Skeletal muscle cell (primary cell): ENCODE data around the gene KCNMA1.
"Not testable (repeated sequence)": the region's sequence is repeated elsewhere in the genome, so short reads cannot be mapped to it uniquely, and the experiment has no call there.

Experiments
- DNase-seq: peaks from one replicate; pipeline ENCODE4 v3.0.0-alpha.2; 2010; ENCODE audit warnings: low read depth
- H3K4me3 ChIP-seq: 2 replicates; pipeline ENCODE4 v1.5.1; 2011; ENCODE audit warnings: low read depth, mild to moderate bottlenecking, control low read depth, low read length, moderate library complexity

KCNMA1 gene

GRCh38 chr10:77591238-77591880 lies 46.2 kb downstream of the KCNMA1 start:
- no peak for DNase-seq
- no peak overlapping the region for H3K4me3 ChIP-seq

GRCh38 chr10:77590344-77591237 lies 47.0 kb downstream of the KCNMA1 start:
- no peak for DNase-seq
- H3K4me3 ChIP-seq, result no peak overlapping the region

- not testable (repeated sequence) for DNase-seq
These were observed 47.9 kb downstream of the KCNMA1 start for GRCh38 chr10:77589703-77590102.

GRCh38 chr10:77588886-77589285 lies 48.7 kb downstream of the KCNMA1 start:
- no peak for DNase-seq

More at GRCh38 chr10:77589703-77590102, 47.9 kb downstream of the KCNMA1 start:
- H3K4me3 ChIP-seq, result not testable (repeated sequence)

GRCh38 chr10:77587416-77587790 lies 50.2 kb downstream of the KCNMA1 start:
- DNase-seq, result no peak
- no peak overlapping the region for H3K4me3 ChIP-seq

More at GRCh38 chr10:77588886-77589285, 48.7 kb downstream of the KCNMA1 start:
- H3K4me3 ChIP-seq, result no peak overlapping the region

- no peak overlapping the region for H3K4me3 ChIP-seq
- peak; percentile 92 for DNase-seq
These were observed 50.7 kb downstream of the KCNMA1 start for GRCh38 chr10:77586719-77587415.

- no peak for DNase-seq
- H3K4me3 ChIP-seq, result no peak overlapping the region
These were observed 52.7 kb downstream of the KCNMA1 start for GRCh38 chr10:77584938-77585337.

- H3K4me3 ChIP-seq, result no peak overlapping the region
- no peak for DNase-seq
These were observed 54.1 kb downstream of the KCNMA1 start for GRCh38 chr10:77583527-77583926.

GRCh38 chr10:77582710-77583115 lies 54.9 kb downstream of the KCNMA1 start:
- DNase-seq, result no peak
- H3K4me3 ChIP-seq, result no peak overlapping the region

GRCh38 chr10:77581738-77582137 lies 55.9 kb downstream of the KCNMA1 start:
- DNase-seq, result no peak
- H3K4me3 ChIP-seq, result no peak overlapping the region

GRCh38 chr10:77580482-77580881 lies 57.1 kb downstream of the KCNMA1 start:
- no peak overlapping the region for H3K4me3 ChIP-seq
- DNase-seq, result no peak

- DNase-seq, result no peak
These were observed 58.9 kb downstream of the KCNMA1 start for GRCh38 chr10:77578583-77579227.

GRCh38 chr10:77577666-77578229 lies 59.9 kb downstream of the KCNMA1 start:
- no peak for DNase-seq
- H3K4me3 ChIP-seq, result no peak overlapping the region

More at GRCh38 chr10:77578583-77579227, 58.9 kb downstream of the KCNMA1 start:
- no peak overlapping the region for H3K4me3 ChIP-seq

GRCh38 chr10:77576444-77577032 lies 61.1 kb downstream of the KCNMA1 start:
- no peak for DNase-seq
- no peak overlapping the region for H3K4me3 ChIP-seq

- H3K4me3 ChIP-seq, result no peak overlapping the region
- DNase-seq, result no peak
These were observed 61.6 kb downstream of the KCNMA1 start for GRCh38 chr10:77576007-77576367.

- H3K4me3 ChIP-seq, result no peak overlapping the region
- DNase-seq, result no peak
These were observed 62.2 kb downstream of the KCNMA1 start for GRCh38 chr10:77575271-77576006.

GRCh38 chr10:77574438-77574837 lies 63.2 kb downstream of the KCNMA1 start:
- no peak for DNase-seq
- H3K4me3 ChIP-seq, result no peak overlapping the region

- H3K4me3 ChIP-seq, DNase-seq: not testable (repeated sequence)
These were observed 65.1 kb downstream of the KCNMA1 start for GRCh38 chr10:77572520-77572919.
